MM.1S (cell line): ENCODE results near the gene TBC1D5.

Experiments
- EZH2 ChIP-seq: fragments of 300-600 bp; sonication (generic); optimal IDR thresholded peaks from 2 replicates; pipeline ENCODE3; 2017; ENCODE audit warnings: low read depth, mild to moderate bottlenecking, antibody characterized with exemption, low read length, mixed read lengths
- EZH2phosphoT487 ChIP-seq: fragments of 300-600 bp; sonication (generic); IDR thresholded peaks from 2 replicates; pipeline ENCODE4 v1.6.1; 2018; ENCODE audit warnings: antibody characterized with exemption, low read length
- TF ChIP-seq, protein P1 (sequence below): fragments of 300-600 bp; sonication (generic); IDR thresholded peaks from 2 replicates; pipeline ENCODE4 v1.5.1; 2016; ENCODE audit warnings: antibody characterized with exemption, low read length, mixed read lengths

DNA sequence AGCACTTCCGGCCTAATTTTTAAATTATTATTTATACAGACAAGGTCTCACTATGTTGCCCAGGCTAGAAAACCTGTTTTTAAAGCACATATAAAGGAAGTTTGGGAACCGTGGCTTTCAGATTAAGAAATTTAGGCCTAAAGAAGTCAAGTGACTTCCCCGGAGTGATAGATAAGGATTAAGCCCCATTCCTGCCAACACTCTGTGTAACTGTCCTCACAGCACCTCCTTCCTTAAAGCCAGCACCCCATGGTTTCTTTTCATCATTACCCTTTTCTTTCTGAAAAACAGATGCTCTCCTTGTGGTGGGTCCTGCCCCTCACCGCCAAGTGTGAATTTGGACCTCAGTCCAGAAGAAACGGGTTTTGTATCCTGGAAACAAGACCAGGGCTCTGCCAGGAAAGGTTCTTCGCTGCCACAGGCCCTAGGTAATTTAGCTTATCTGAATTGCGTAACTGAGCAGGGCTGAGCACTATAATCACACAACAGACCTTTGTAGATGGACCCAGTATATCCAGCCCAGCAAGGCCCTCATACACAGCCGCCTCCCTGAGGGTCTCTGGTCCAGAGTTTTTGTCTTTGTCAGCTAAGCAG lies 626.3 kb downstream of the TBC1D5 start:
- TF ChIP-seq, protein P1, sequence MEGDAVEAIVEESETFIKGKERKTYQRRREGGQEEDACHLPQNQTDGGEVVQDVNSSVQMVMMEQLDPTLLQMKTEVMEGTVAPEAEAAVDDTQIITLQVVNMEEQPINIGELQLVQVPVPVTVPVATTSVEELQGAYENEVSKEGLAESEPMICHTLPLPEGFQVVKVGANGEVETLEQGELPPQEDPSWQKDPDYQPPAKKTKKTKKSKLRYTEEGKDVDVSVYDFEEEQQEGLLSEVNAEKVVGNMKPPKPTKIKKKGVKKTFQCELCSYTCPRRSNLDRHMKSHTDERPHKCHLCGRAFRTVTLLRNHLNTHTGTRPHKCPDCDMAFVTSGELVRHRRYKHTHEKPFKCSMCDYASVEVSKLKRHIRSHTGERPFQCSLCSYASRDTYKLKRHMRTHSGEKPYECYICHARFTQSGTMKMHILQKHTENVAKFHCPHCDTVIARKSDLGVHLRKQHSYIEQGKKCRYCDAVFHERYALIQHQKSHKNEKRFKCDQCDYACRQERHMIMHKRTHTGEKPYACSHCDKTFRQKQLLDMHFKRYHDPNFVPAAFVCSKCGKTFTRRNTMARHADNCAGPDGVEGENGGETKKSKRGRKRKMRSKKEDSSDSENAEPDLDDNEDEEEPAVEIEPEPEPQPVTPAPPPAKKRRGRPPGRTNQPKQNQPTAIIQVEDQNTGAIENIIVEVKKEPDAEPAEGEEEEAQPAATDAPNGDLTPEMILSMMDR: no peak
- TF ChIP-seq EZH2 (no peak), EZH2phosphoT487 (no peak)
